Gastroesophageal sphincter (tissue), 3 donors: ENCODE results near the gene MSH5.
"Not testable (repeated sequence)": the region's sequence is repeated elsewhere in the genome, so short reads cannot be mapped to it uniquely, and the experiment has no call there.

Source experiments
- CTCF ChIP-seq, 4 experiments: fragments of 200-600 bp in 2 of 4; fragments of 450-650 bp in 2 of 4; sonication (generic) in 1 of 4; IDR thresholded peaks; one replicate each; pipeline ENCODE4 v1.5.1; 2017 to 2019; ENCODE audit warnings: antibody characterized with exemption in 4 of 4, mild to moderate bottlenecking in 2 of 4, moderate library complexity in 2 of 4
- EP300 ChIP-seq: sonication (generic); formaldehyde crosslinking; IDR thresholded peaks from one replicate; pipeline ENCODE4 v1.6.1; 2017; ENCODE audit warnings: antibody characterized with exemption, mild to moderate bottlenecking
- POLR2A ChIP-seq, 2 donors: fragments of 450-650 bp; IDR thresholded peaks; one replicate each; pipeline ENCODE4 v1.6.1; 2017; ENCODE audit warnings: antibody characterized with exemption in 2 of 2, mild to moderate bottlenecking in 2 of 2, moderate library complexity in 1 of 2
- POLR2AphosphoS5 ChIP-seq: sonication (generic); formaldehyde crosslinking; IDR thresholded peaks from one replicate; pipeline ENCODE4 v1.6.1; 2017; ENCODE audit warnings: antibody characterized with exemption

DNA sequence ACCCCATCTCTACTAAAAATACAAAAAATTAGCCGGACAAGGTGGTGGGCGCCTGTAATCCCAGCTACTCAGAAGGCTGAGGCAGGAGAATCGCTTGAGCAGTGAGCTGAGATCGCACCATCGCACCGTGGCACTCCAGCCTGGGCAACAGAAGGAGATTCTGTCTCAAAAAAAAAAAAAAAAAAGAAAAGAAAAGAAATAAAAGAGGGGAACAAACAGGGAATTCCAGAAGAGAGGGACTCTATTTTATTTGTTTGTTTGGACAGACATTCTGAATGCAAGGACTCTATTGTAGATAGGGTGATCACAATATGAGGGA lies 54.1 kb downstream of the MSH5 start:
- not testable (repeated sequence) for TF ChIP-seq EP300; POLR2A (IDR thresholded peaks at IDR 0.05); CTCF (IDR thresholded peaks at IDR 0.05); POLR2AphosphoS5
